ENCODE data around the gene SAMD14. TPM values are rescaled to one million over a fixed set of nuclear protein-coding genes. Genes with fewer than 3 reads are reported as not detected.

SAMD14 gene
- total RNA-seq, 1 donor from 2014 or later = 6.0 TPM

- Mint-ChIP-seq H3K27ac (no peak overlapping the region), H3K9me3 (ENCODE audit: low read depth) (no peaks in the 10 kb centered on the region), H3K4me1 (ENCODE audit: low read depth) (peaks cover 11% of the 10 kb centered on the region), H3K4me3 (ENCODE audit: low read depth) (no peak overlapping the region), H3K27me3 (peaks cover 27% of the 10 kb centered on the region), H3K36me3 (ENCODE audit: insufficient read depth) (peaks cover 10% of the 10 kb centered on the region)
- no peak for TF ChIP-seq CTCF (IDR thresholded peaks at IDR 0.05; ENCODE audit: unreplicated experiment)
- no peak for DNase-seq (ENCODE audit: low spot score, unreplicated experiment)
Observed at GRCh38 chr17:50132104-50132794, 2.3 kb upstream of the SAMD14 start.

- Mint-ChIP-seq H3K9me3 (ENCODE audit: low read depth) (no peaks in the 10 kb centered on the region), H3K27ac (no peak overlapping the region), H3K4me1 (ENCODE audit: low read depth) (peaks cover 11% of the 10 kb centered on the region), H3K27me3 (peaks cover 27% of the 10 kb centered on the region), H3K4me3 (ENCODE audit: low read depth) (peak overlapping the region; percentile 62), H3K36me3 (ENCODE audit: insufficient read depth) (peaks cover 2% of the 10 kb centered on the region)
- TF ChIP-seq CTCF (IDR thresholded peaks at IDR 0.05; ENCODE audit: unreplicated experiment) = no peak
- DNase-seq (ENCODE audit: low spot score, unreplicated experiment) = no peak
Observed at GRCh38 chr17:50130559-50131305, 772 bp upstream of the SAMD14 start.

GRCh38 chr17:50129353-50129727, 620 bp downstream of the SAMD14 start:
- Mint-ChIP-seq H3K27ac (no peak overlapping the region), H3K27me3 (peaks cover 29% of the 10 kb centered on the region), H3K9me3 (ENCODE audit: low read depth) (no peaks in the 10 kb centered on the region), H3K36me3 (ENCODE audit: insufficient read depth) (no peaks in the 10 kb centered on the region), H3K4me1 (ENCODE audit: low read depth) (peaks cover 9% of the 10 kb centered on the region), H3K4me3 (ENCODE audit: low read depth) (peak overlapping the region; percentile 71)
- DNase-seq (ENCODE audit: low spot score, unreplicated experiment) = no peak
- TF ChIP-seq CTCF (IDR thresholded peaks at IDR 0.05; ENCODE audit: unreplicated experiment) = no peak

- Mint-ChIP-seq H3K27ac (peak overlapping the region; percentile 42), H3K4me1 (ENCODE audit: low read depth) (peaks cover 9% of the 10 kb centered on the region), H3K36me3 (ENCODE audit: insufficient read depth) (no peaks in the 10 kb centered on the region), H3K4me3 (ENCODE audit: low read depth) (peak overlapping the region; percentile 71), H3K9me3 (ENCODE audit: low read depth) (no peaks in the 10 kb centered on the region), H3K27me3 (peaks cover 29% of the 10 kb centered on the region)
- TF ChIP-seq CTCF (IDR thresholded peaks at IDR 0.05; ENCODE audit: unreplicated experiment) = no peak
- DNase-seq (ENCODE audit: low spot score, unreplicated experiment) = no peak
Observed at GRCh38 chr17:50128441-50129352, 1.3 kb downstream of the SAMD14 start.

All from progenitor cell of endocrine pancreas (in vitro differentiated cells).